Measurements from ENCODE around the gene DDX43. TPM values are rescaled to one million over a fixed set of nuclear protein-coding genes. Genes with fewer than 3 reads are reported as not detected.

DDX43 gene
- total and polyA plus RNA-seq, 4 donors, result 0.13 to 0.75 (median 0.22) TPM

GRCh38 chr6:73362869-73363536 lies 31.6 kb upstream of the DDX43 start:
- 88% methylated on average over 31 of the region's 31 CpGs for WGBS
- no peaks in the 10 kb centered on the region for H3K4me1 ChIP-seq (ENCODE audit: control insufficient read depth in 4 of 4, insufficient read depth in 4 of 4, low read length in 3 of 4)
- no peak overlapping the region for H3K4me3 ChIP-seq (ENCODE audit: low read depth in 1 of 3, low read length in 3 of 3)
- TF ChIP-seq YY1 (IDR thresholded peaks at IDR 0.05) (no peak), FOXA2 (IDR thresholded peaks at IDR 0.05) (no peak), ATF3 (IDR thresholded peaks at IDR 0.05) (no peak), CTCF (IDR thresholded peaks at IDR 0.05; ENCODE audit: low read depth, low read length, missing input control) (no peak), NR2F2 (IDR thresholded peaks at IDR 0.05) (no peak), ZBTB33 (IDR thresholded peaks at IDR 0.05) (no peak)
- no peak overlapping the region for H3K9ac ChIP-seq (ENCODE audit: low read depth in 1 of 2, low read length in 2 of 2)
- no peaks in the 10 kb centered on the region for H3K27me3 ChIP-seq (ENCODE audit: control insufficient read depth in 4 of 4, insufficient read depth in 4 of 4, low read length in 3 of 4)
- H3K9me3 ChIP-seq (ENCODE audit: control insufficient read depth in 4 of 4, low read length in 3 of 4), result no peaks in the 10 kb centered on the region
- DNase-seq (ENCODE audit: low spot score), result no peak
- H3K36me3 ChIP-seq (ENCODE audit: control insufficient read depth in 4 of 4, insufficient read depth in 3 of 4, low read depth in 1 of 4, low read length in 3 of 4), result no peaks in the 10 kb centered on the region
- H3K27ac ChIP-seq (ENCODE audit: low read depth in 1 of 2, low read length in 2 of 2), result no peak overlapping the region

GRCh38 chr6:73363537-73363875 lies 31.1 kb upstream of the DDX43 start:
- TF ChIP-seq JUND (IDR thresholded peaks at IDR 0.05), result no peak
- TF ChIP-seq FOXA2 (IDR thresholded peaks at IDR 0.05), result no peak
- no peak for TF ChIP-seq YY1 (IDR thresholded peaks at IDR 0.05)
- no peak for TF ChIP-seq REST (IDR thresholded peaks at IDR 0.05)
- no peak for TF ChIP-seq MAX (IDR thresholded peaks at IDR 0.05)
- no peak for TF ChIP-seq SP1 (IDR thresholded peaks at IDR 0.05)
- whole genome bisulfite sequencing, result 94% methylated on average over 23 of the region's 23 CpGs
- H3K4me3 ChIP-seq (ENCODE audit: low read depth in 1 of 3, low read length in 3 of 3), result no peak overlapping the region
- no peak overlapping the region for H3K27ac ChIP-seq (ENCODE audit: low read depth in 1 of 2, low read length in 2 of 2)
- no peaks in the 10 kb centered on the region for H3K4me1 ChIP-seq (ENCODE audit: control insufficient read depth in 4 of 4, insufficient read depth in 4 of 4, low read length in 3 of 4)
- H3K36me3 ChIP-seq (ENCODE audit: control insufficient read depth in 4 of 4, insufficient read depth in 3 of 4, low read depth in 1 of 4, low read length in 3 of 4), result no peaks in the 10 kb centered on the region
- no peak overlapping the region for H3K9ac ChIP-seq (ENCODE audit: low read depth in 1 of 2, low read length in 2 of 2)
- H3K27me3 ChIP-seq (ENCODE audit: control insufficient read depth in 4 of 4, insufficient read depth in 4 of 4, low read length in 3 of 4), result no peaks in the 10 kb centered on the region
- no peak for DNase-seq (ENCODE audit: low spot score)
- no peaks in the 10 kb centered on the region for H3K9me3 ChIP-seq (ENCODE audit: control insufficient read depth in 4 of 4, low read length in 3 of 4)

Data from liver (tissue), 9 donors.